Central memory CD8-positive, alpha-beta T cell (primary cell): ENCODE results near the gene CDC25B.

ENCODE experiments used
- ATAC-seq: fragments of 150-1000 bp; cut with Tn5 transposase; replicated peaks from 2 replicates; pipeline ENCODE4 v1.10.0; 2022; ENCODE audit warnings: mild to moderate bottlenecking, moderate FRiP score, moderate number of reproducible peaks; ENCODE audit not compliant: poor library complexity, severe bottlenecking; ENCODE audit errors: extremely low read depth
- DNase-seq, 2 donors: peaks; one replicate each; pipeline ENCODE4 v3.0.0; 2021; ENCODE audit warnings: low spot score in 2 of 2
- H3K27ac Mint-ChIP-seq: one replicate; pipeline ENCODE4 v1.8.0; 2022; ENCODE audit warnings: low read depth, mild to moderate bottlenecking, moderate library complexity, mixed read lengths
- H3K27me3 Mint-ChIP-seq: one replicate; pipeline ENCODE4 v1.8.0; 2022; ENCODE audit warnings: mixed read lengths
- H3K36me3 Mint-ChIP-seq: one replicate; pipeline ENCODE4 v1.8.0; 2022; ENCODE audit warnings: mild to moderate bottlenecking, moderate library complexity, mixed read lengths; ENCODE audit not compliant: insufficient read depth
- H3K4me1 Mint-ChIP-seq: one replicate; pipeline ENCODE4 v1.8.0; 2022; ENCODE audit warnings: mixed read lengths
- H3K4me3 Mint-ChIP-seq: one replicate; pipeline ENCODE4 v1.8.0; 2022; ENCODE audit warnings: mild to moderate bottlenecking, moderate library complexity, mixed read lengths
- H3K9me3 Mint-ChIP-seq: one replicate; pipeline ENCODE4 v1.8.0; 2022; ENCODE audit warnings: mixed read lengths

Gene CDC25B

DNA sequence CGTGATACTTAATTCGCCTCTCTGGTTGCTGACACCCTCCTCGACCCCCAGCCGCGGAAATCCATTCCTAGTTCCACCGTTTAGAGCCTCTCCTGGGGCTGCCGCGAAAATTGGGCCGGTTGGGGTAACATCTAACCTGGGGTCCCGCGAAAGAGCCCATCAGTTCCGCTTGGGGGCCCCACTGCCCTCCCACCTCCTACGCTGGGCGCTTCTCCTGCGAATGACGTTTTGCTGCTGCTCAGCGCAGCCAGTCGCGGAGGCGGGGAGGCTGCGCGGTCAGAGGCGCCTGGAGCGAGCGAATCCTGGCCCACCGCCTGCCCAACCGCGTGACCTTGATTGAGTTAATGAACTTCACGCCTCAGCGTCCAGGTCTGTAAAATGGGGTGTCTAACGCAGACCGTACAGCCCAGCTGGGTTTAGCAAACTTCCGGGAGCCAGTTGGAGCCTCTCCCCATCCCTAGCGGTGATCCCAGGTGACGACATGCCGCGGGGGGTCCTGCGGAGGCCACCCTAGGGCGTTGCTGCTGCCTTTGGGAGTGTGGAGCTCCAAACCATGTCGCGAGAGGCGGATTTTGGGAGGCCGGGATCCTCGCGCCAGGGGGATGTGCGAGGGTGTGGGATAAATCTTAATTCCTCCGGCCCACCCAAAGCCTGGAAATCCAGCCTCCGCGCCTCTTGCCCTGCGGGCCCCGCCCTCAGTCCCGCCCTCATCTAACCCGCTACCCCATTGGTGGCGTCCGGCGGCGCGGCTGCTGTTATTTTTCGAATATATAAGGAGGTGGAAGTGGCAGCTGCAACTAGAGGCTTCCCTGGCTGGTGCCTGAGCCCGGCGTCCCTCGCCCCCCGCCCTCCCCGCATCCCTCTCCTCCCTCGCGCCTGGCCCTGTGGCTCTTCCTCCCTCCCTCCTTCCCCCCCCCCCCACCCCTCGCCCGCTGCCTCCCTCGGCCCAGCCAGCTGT is at the start of gene CDC25B:
Gene CDC25B, plus strand, starts transcription at position 800 of the 958 bp plus-strand sequence. CDS start 222 bp downstream, outside the sequence.
- Mint-ChIP-seq H3K27me3 (no peaks in the 10 kb centered on the region), H3K9me3 (no peaks in the 10 kb centered on the region), H3K4me1 (peaks cover 45% of the 10 kb centered on the region), H3K36me3 (peaks cover 32% of the 10 kb centered on the region), H3K27ac (peak within 1 kb of the TSS; percentile 95), H3K4me3 (peak within 1 kb of the TSS; percentile 99)
- DNase-seq (peak; percentile 76 to 79), ATAC-seq (peak; percentile 86)

GRCh38 chr20:3747471-3747870 is 48.6 kb upstream of the CDC25B start:
- Mint-ChIP-seq H3K36me3 (no peaks in the 10 kb centered on the region), H3K9me3 (no peaks in the 10 kb centered on the region), H3K27me3 (peaks cover 13% of the 10 kb centered on the region), H3K27ac (no peak overlapping the region), H3K4me1 (peaks cover 15% of the 10 kb centered on the region), H3K4me3 (no peak overlapping the region)
- DNase-seq (no peak), ATAC-seq (no peak)

DNA sequence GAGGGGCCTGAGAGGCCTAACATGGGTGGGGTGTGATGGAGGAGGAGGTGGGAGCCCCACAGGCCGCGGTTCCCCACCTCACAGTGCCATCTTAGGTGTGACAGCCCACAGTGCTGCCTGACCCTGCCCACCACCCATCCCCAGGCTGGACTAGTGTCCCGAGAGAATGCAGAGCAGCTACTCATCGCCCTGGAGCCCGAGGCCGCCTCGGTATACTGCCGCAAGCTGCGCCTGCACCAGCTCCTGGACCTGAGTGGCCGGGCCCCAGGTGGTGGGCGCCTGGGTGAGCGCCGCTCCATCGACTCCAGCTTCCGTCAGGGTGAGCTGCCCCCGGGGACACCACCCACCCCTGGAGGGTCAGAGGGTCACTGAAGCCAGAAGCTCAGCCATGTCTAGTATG is 48.0 kb upstream of the CDC25B start:
- no peak for DNase-seq
- Mint-ChIP-seq H3K4me3 (no peak overlapping the region), H3K9me3 (no peaks in the 10 kb centered on the region), H3K36me3 (no peaks in the 10 kb centered on the region), H3K27me3 (peaks cover 13% of the 10 kb centered on the region), H3K4me1 (peaks cover 19% of the 10 kb centered on the region), H3K27ac (no peak overlapping the region)
- no peak for ATAC-seq

- Mint-ChIP-seq H3K4me3 (no peak overlapping the region), H3K27ac (no peak overlapping the region), H3K9me3 (no peaks in the 10 kb centered on the region), H3K27me3 (peaks cover 13% of the 10 kb centered on the region), H3K4me1 (peaks cover 19% of the 10 kb centered on the region), H3K36me3 (no peaks in the 10 kb centered on the region)
- DNase-seq (no peak), ATAC-seq (no peak)
Observed at GRCh38 chr20:3749087-3749688, 46.9 kb upstream of the CDC25B start.

DNA sequence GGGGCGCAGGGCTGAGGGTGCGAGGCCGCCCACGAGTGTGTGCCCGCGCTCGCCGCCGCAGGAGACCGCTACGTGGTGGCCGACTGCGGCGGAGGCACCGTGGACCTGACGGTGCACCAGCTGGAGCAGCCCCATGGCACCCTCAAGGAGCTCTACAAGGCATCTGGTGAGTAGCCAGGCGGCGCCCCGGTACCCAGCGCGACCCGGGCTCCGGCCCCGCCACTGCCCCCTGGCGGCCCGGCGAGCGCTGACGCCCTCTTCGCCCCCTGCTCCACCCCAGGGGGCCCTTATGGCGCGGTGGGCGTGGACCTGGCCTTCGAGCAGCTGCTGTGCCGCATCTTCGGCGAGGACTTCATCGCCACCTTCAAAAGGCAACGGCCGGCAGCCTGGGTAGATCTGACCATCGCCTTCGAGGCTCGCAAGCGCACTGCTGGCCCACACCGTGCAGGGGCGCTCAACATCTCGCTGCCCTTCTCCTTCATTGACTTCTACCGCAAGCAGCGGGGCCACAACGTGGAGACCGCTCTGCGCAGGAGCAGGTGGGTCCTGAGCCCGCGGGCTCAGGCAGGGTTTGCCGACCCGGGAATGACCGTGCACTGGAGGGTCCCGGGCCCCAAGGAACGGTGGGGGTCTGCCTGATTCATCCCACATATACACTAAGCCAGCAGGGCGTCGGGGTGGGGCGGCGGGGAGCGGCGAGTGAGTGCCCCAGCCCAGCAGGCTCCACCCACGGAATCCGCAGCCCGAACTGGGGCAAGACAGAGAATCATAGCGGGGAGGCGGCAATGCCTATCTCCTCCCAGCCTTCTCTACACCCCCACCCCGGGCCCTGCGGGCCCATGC is 46.2 kb upstream of the CDC25B start:
- ATAC-seq (no peak), DNase-seq (no peak)
- H3K36me3 Mint-ChIP-seq: no peaks in the 10 kb centered on the region
- peaks cover 13% of the 10 kb centered on the region for H3K27me3 Mint-ChIP-seq
- H3K9me3 Mint-ChIP-seq: no peaks in the 10 kb centered on the region
- no peak overlapping the region for H3K4me3 Mint-ChIP-seq
- no peak overlapping the region for H3K27ac Mint-ChIP-seq
- peaks cover 12% of the 10 kb centered on the region for H3K4me1 Mint-ChIP-seq

DNA sequence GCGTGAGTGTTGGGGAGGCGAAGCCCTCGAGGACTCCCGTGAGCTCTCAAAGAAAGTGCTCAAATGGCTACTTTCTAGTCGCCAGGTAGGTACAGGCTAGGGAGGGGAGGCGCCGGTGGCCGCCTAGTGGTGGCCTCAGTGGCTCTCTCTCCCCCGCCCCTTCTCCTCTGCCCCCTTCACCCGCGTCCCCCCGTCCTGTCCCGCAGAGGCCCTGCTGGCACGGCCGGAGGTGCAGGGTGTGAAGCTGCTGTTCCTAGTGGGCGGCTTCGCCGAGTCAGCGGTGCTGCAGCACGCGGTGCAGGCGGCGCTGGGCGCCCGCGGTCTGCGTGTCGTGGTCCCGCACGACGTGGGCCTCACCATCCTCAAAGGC is 44.8 kb upstream of the CDC25B start:
- Mint-ChIP-seq H3K36me3 (no peaks in the 10 kb centered on the region), H3K27me3 (peaks cover 13% of the 10 kb centered on the region), H3K9me3 (no peaks in the 10 kb centered on the region), H3K4me3 (no peak overlapping the region), H3K4me1 (peaks cover 9% of the 10 kb centered on the region), H3K27ac (no peak overlapping the region)
- no peak for ATAC-seq
- no peak for DNase-seq

GRCh38 chr20:3751675-3752385 is 44.3 kb upstream of the CDC25B start:
- no peaks in the 10 kb centered on the region for H3K9me3 Mint-ChIP-seq
- H3K27ac Mint-ChIP-seq: no peak overlapping the region

DNA sequence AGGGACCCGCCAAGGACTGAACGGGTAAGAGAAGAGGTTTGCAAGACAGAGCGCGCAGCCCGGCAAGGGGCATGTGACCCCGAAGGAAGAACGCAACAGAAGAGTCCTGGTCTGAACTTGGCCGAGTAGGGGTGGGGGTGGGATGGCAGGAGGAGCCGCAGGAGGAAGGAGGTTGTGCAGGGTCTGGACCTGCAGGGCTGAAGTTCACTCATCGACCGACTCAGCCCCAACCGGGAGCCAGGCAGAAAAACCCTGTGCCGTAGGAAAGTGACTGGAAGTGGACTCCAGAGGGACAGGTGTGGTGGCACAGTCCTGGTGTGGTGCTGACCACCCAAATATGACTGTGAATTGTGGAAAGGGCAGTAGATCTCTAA is 43.7 kb upstream of the CDC25B start:
- H3K36me3 Mint-ChIP-seq: no peaks in the 10 kb centered on the region
- H3K27ac Mint-ChIP-seq: no peak overlapping the region
- H3K4me3 Mint-ChIP-seq: peak overlapping the region; percentile 56
- peaks cover 9% of the 10 kb centered on the region for H3K4me1 Mint-ChIP-seq
- ATAC-seq (no peak), DNase-seq (no peak)
- H3K9me3 Mint-ChIP-seq: no peaks in the 10 kb centered on the region
- H3K27me3 Mint-ChIP-seq: peaks cover 5% of the 10 kb centered on the region

More at GRCh38 chr20:3751675-3752385, 44.3 kb upstream of the CDC25B start:
- ATAC-seq (no peak), DNase-seq (no peak)
- H3K4me3 Mint-ChIP-seq: peak overlapping the region; percentile 56
- H3K36me3 Mint-ChIP-seq: no peaks in the 10 kb centered on the region
- peaks cover 9% of the 10 kb centered on the region for H3K4me1 Mint-ChIP-seq
- peaks cover 10% of the 10 kb centered on the region for H3K27me3 Mint-ChIP-seq

DNA sequence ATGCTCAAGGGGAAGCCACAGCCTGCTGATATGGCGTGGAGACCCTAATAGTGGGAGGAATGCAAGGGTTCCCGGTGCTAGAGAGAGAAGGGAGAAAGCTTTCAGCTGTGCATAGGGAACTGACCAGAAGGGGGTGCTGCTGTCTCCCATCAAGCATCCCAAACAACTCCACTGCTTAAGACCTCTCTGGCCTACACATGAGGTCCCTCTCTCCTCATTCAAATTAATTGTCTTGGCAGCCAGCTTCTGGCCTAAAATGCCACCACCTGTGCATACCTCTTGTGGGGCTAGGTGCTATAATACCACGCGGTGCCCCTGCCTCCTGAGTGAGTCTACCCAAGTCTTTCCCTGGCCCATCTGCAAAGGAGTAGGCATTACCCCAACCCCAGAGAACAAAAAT is 43.0 kb upstream of the CDC25B start:
- peak; percentile 55 for ATAC-seq
- peaks cover 9% of the 10 kb centered on the region for H3K4me1 Mint-ChIP-seq
- no peaks in the 10 kb centered on the region for H3K27me3 Mint-ChIP-seq
- DNase-seq: peak; percentile 50 to 51
- H3K4me3 Mint-ChIP-seq: no peak overlapping the region
- no peak overlapping the region for H3K27ac Mint-ChIP-seq
- no peaks in the 10 kb centered on the region for H3K36me3 Mint-ChIP-seq
- H3K9me3 Mint-ChIP-seq: no peaks in the 10 kb centered on the region

DNA sequence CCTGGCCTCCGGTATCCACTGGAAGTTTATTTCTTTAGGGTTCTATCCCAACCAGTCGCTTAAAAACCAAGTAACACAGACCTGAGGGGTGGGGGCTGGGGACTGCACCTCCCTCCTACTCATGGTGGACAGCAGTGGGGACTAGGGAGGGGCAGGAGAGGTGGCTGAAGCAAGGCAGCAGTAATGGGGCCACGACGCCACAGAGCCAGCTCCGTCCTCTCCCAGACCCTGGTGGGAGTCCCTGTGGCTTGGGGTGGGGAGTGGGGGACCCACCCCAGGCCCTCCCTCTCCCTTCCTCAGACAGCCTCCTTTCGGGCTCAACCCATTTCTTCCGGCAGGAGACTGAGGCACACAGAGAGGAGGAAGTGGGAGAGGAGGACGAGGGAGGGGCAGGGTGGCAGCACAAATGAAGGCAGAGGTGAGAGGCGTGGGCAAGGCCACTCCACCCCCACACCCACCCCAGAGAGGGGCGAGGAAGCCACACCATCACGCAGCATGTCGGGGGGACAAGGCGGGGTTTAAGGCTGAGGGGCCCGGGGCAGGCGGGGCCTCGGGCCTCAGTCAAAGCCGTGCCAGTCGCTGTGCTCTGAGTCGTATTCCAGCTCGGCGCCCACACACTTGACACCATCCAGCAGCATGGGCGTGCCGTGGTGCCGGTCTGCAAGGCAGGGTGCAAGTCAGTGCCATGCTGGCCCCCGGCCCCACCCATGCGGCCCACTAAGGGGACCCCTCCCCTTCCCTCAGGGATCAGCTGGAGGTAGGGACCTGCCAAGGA is 42.4 kb upstream of the CDC25B start:
- no peaks in the 10 kb centered on the region for H3K27me3 Mint-ChIP-seq
- no peaks in the 10 kb centered on the region for H3K9me3 Mint-ChIP-seq
- no peaks in the 10 kb centered on the region for H3K36me3 Mint-ChIP-seq
- H3K27ac Mint-ChIP-seq: no peak overlapping the region
- no peak overlapping the region for H3K4me3 Mint-ChIP-seq
- no peak for DNase-seq
- ATAC-seq: no peak
- H3K4me1 Mint-ChIP-seq: peaks cover 9% of the 10 kb centered on the region

- ATAC-seq: no peak
- Mint-ChIP-seq H3K4me3 (no peak overlapping the region), H3K27me3 (no peaks in the 10 kb centered on the region), H3K27ac (no peak overlapping the region), H3K4me1 (peaks cover 9% of the 10 kb centered on the region), H3K9me3 (no peaks in the 10 kb centered on the region), H3K36me3 (no peaks in the 10 kb centered on the region)
- no peak for DNase-seq
Observed at GRCh38 chr20:3754276-3754630, 41.9 kb upstream of the CDC25B start.
